ENCODE measurements around the gene SGCA. TPM values are rescaled to one million over a fixed set of nuclear protein-coding genes. Genes with fewer than 3 reads are reported as not detected.

SGCA gene
- total and polyA plus RNA-seq, 3 donors from 2014 or later = 2.4 to 33.1 (median 7.6) TPM

DNA sequence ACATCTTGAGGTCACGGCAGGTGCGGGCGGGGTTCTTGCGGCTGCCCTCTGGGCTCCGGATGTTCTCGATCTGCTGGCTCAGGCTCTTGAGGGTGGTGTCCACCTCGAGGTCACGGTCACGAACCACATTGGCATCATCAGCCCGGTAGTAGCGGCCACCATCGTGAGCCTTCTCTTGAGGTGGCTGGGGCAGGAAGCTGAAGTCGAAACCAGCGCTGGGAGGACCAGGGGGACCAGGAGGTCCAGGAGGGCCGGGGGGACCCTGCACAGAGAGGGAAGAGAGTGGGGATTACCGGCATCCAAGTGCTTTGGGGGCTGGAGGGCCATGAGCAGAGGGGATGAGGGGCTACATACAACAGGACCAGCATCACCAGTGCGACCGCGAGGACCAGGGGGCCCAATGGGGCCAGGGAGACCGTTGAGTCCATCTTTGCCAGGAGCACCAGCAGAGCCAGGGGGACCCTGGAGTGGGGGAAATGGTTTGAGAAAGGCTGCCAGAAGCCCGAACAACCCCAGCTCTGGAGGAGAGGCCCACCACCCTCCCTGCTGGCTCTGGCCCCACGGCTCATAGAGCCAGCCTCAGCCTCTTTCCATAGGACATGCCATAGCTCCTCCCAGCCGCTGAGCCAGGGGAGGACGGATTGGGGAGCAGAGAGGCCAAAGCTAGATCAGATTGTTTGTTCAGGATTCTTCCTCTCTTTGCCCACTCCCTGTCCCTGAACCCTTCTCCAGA, 21.0 kb downstream of the SGCA start:
- no peaks in the 10 kb centered on the region for H3K4me1 ChIP-seq
- WGBS, 2 donors = 68 to 87% methylated on average over 20 to 24 of the region's 24 CpGs

DNA sequence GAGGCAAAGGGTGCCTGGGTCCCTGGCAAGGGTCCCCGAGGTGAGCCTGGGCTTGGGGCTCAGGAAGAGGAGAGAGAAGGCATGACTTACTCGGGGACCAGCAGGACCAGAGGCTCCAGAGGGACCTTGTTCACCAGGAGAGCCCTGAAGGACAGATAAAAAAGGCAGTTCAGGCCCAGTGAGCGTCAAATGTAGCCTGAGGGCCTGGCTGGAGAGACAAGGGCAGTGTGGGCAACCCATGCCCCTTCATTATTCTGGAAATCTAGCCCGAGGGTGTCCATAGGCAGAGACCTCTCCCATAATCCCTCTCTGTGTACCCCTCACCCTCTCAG, 21.6 kb downstream of the SGCA start:
- TF ChIP-seq, protein P1, sequence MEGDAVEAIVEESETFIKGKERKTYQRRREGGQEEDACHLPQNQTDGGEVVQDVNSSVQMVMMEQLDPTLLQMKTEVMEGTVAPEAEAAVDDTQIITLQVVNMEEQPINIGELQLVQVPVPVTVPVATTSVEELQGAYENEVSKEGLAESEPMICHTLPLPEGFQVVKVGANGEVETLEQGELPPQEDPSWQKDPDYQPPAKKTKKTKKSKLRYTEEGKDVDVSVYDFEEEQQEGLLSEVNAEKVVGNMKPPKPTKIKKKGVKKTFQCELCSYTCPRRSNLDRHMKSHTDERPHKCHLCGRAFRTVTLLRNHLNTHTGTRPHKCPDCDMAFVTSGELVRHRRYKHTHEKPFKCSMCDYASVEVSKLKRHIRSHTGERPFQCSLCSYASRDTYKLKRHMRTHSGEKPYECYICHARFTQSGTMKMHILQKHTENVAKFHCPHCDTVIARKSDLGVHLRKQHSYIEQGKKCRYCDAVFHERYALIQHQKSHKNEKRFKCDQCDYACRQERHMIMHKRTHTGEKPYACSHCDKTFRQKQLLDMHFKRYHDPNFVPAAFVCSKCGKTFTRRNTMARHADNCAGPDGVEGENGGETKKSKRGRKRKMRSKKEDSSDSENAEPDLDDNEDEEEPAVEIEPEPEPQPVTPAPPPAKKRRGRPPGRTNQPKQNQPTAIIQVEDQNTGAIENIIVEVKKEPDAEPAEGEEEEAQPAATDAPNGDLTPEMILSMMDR (IDR thresholded peaks at IDR 0.05) = no peak
- no peak for TF ChIP-seq POLR2A (IDR thresholded peaks at IDR 0.05)
- H3K4me3 ChIP-seq = no peak overlapping the region
- DNase-seq = no peak
- H3K36me3 ChIP-seq (ENCODE audit: low read depth, missing control alignments) = no peaks in the 10 kb centered on the region
- intact Hi-C loops (cut with DNase I; ENCODE audit: low total_unique reads) = no loop called here
- H3K27ac ChIP-seq = no peak overlapping the region
- WGBS, 2 donors = 62 to 76% methylated on average over 4 of the region's 4 CpGs
- H3K9me3 ChIP-seq = no peaks in the 10 kb centered on the region
- no peaks in the 10 kb centered on the region for H3K27me3 ChIP-seq
- no peaks in the 10 kb centered on the region for H3K4me1 ChIP-seq

More for the DNA sequence above, 21.0 kb downstream of the SGCA start:
- no peaks in the 10 kb centered on the region for H3K9me3 ChIP-seq
- no peak for TF ChIP-seq POLR2A (IDR thresholded peaks at IDR 0.05)
- TF ChIP-seq, protein P1 (IDR thresholded peaks at IDR 0.05) = no peak
- intact Hi-C loops (cut with DNase I; ENCODE audit: low total_unique reads) = no loop called here
- no peak overlapping the region for H3K4me3 ChIP-seq
- H3K27me3 ChIP-seq = no peaks in the 10 kb centered on the region
- DNase-seq = no peak
- H3K27ac ChIP-seq = no peak overlapping the region
- no peaks in the 10 kb centered on the region for H3K36me3 ChIP-seq (ENCODE audit: low read depth, missing control alignments)

DNA sequence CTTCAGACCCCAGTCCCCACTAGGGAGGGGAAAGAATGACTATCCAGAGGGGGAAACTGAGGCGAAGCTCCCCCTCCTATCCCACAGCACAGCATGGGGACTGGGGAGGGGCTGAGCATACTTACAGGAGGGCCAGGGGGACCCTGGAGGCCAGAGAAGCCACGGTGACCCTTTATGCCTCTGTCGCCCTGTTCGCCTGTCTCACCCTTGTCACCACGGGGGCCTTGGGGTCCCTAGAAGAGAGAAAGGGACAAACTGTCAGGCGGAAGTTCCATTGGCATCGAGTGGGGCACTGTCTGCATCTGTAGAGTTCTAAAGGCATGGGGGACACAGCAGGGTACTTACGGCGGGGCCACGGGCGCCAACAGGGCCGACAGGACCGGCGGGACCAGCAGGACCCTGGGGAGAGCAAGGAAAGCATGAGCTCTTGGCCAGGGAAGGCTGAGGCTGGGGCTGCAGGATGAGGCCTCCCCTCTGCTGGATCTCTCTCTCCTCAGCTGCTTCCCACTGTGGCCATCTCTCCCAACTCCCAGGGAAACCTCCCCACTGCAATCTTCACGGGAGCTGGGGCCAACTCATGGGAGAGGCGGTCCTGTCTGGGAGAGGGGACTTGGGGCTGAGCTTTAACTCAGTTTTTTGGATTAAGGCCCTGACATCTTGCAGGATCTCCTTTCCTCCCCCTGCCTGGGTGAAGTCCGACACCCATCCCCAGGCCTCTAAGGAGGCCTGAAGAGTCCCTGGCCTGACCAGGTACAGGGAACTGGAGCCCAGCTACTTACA, 22.1 kb downstream of the SGCA start:
- no peaks in the 10 kb centered on the region for H3K36me3 ChIP-seq (ENCODE audit: low read depth, missing control alignments)
- intact Hi-C loops (cut with DNase I; ENCODE audit: low total_unique reads) = no loop called here
- H3K4me1 ChIP-seq = no peaks in the 10 kb centered on the region
- H3K27me3 ChIP-seq = no peaks in the 10 kb centered on the region
- no peak for TF ChIP-seq POLR2A (IDR thresholded peaks at IDR 0.05)
- TF ChIP-seq, protein P1 (IDR thresholded peaks at IDR 0.05) = no peak
- 72 to 82% methylated on average over 15 to 17 of the region's 17 CpGs for WGBS, 2 donors
- no peaks in the 10 kb centered on the region for H3K9me3 ChIP-seq
- no peak overlapping the region for H3K4me3 ChIP-seq
- no peak overlapping the region for H3K27ac ChIP-seq
- no peak for DNase-seq

DNA sequence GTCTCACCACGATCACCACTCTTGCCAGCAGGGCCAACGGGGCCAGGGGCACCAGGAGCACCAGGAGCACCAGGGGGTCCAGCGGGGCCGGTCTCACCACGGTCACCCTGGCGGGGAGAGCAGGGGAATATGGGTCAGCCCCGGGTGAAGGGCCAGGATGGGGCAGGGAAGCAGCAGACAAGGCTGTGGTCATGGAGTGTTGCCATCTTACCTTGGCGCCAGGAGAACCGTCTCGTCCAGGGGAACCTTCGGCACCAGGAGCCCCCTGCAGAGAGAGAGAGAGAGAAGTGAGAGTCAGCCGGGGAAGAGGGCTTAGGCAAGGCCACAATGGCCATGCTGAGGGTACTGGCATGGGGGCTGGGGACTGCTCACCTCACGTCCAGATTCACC, 22.7 kb downstream of the SGCA start:
- TF ChIP-seq, protein P1 (IDR thresholded peaks at IDR 0.05) = no peak
- TF ChIP-seq POLR2A (IDR thresholded peaks at IDR 0.05) = no peak
- Histone ChIP-seq H3K27me3 (no peaks in the 10 kb centered on the region), H3K4me3 (no peak overlapping the region), H3K4me1 (no peaks in the 10 kb centered on the region), H3K27ac (no peak overlapping the region), H3K36me3 (ENCODE audit: low read depth, missing control alignments) (no peaks in the 10 kb centered on the region), H3K9me3 (no peaks in the 10 kb centered on the region)
- 61 to 66% methylated on average over 12 to 13 of the region's 13 CpGs for WGBS, 2 donors
- intact Hi-C loops (cut with DNase I; ENCODE audit: low total_unique reads) = no loop called here
- DNase-seq = no peak

Data from testis (tissue), 3 donors.